Tongue (tissue), 2 donors: ENCODE data around the gene PLEKHM3. TPM values are rescaled to one million over a fixed set of nuclear protein-coding genes. Genes with fewer than 3 reads are reported as not detected.
A peak's percentile ranks its signal among the peaks of the same experiment; 100 is the strongest.

Experiments used
- DNase-seq: peaks from one replicate; pipeline ENCODE4 v3.0.0-alpha.2; 2015
- total RNA-seq: library from RNA; depleted of rRNA; stranded (reverse); fragments of >200 nt; gene quantifications from one replicate; pipeline ENCODE4 v1.2.3, GENCODE V29; 2014

Gene PLEKHM3
- total RNA-seq, 1 donor from 2014 or later = 20.0 TPM

GRCh38 chr2:207944979-207945600, 80.2 kb downstream of the PLEKHM3 start:
- DNase-seq = no peak

- no peak for DNase-seq
Measured at GRCh38 chr2:207944334-207944733, 81.0 kb downstream of the PLEKHM3 start.

GRCh38 chr2:207939342-207940108, 85.8 kb downstream of the PLEKHM3 start:
- DNase-seq = no peak

GRCh38 chr2:207938886-207939285, 86.4 kb downstream of the PLEKHM3 start:
- no peak for DNase-seq

GRCh38 chr2:207938415-207938814, 86.9 kb downstream of the PLEKHM3 start:
- DNase-seq = no peak

- DNase-seq = no peak
Measured at GRCh38 chr2:207937823-207938222, 87.5 kb downstream of the PLEKHM3 start.

GRCh38 chr2:207937253-207937652, 88.1 kb downstream of the PLEKHM3 start:
- no peak for DNase-seq

GRCh38 chr2:207936380-207936779, 88.9 kb downstream of the PLEKHM3 start:
- no peak for DNase-seq

- no peak for DNase-seq
Measured at GRCh38 chr2:207935991-207936370, 89.3 kb downstream of the PLEKHM3 start.

- DNase-seq = no peak
Measured at GRCh38 chr2:207935121-207935990, 90.0 kb downstream of the PLEKHM3 start.

GRCh38 chr2:207934720-207935119, 90.6 kb downstream of the PLEKHM3 start:
- DNase-seq = no peak

- DNase-seq = no peak
Measured at GRCh38 chr2:207933396-207934065, 91.8 kb downstream of the PLEKHM3 start.

- DNase-seq = no peak
Measured at GRCh38 chr2:207932106-207932505, 93.2 kb downstream of the PLEKHM3 start.

GRCh38 chr2:207930747-207931146, 94.6 kb downstream of the PLEKHM3 start:
- no peak for DNase-seq

GRCh38 chr2:207929923-207930322, 95.4 kb downstream of the PLEKHM3 start:
- DNase-seq = no peak

- DNase-seq = no peak
Measured at GRCh38 chr2:207928079-207928478, 97.2 kb downstream of the PLEKHM3 start.

- DNase-seq = no peak
Measured at GRCh38 chr2:207926989-207927300, 98.4 kb downstream of the PLEKHM3 start.

GRCh38 chr2:207926133-207926988, 99.0 kb downstream of the PLEKHM3 start:
- DNase-seq = peak; percentile 44

- DNase-seq = no peak
Measured at GRCh38 chr2:207925601-207926000, 99.7 kb downstream of the PLEKHM3 start.

GRCh38 chr2:207921606-207922005, 103.7 kb downstream of the PLEKHM3 start:
- no peak for DNase-seq

- no peak for DNase-seq
Measured at GRCh38 chr2:207920721-207921120, 104.6 kb downstream of the PLEKHM3 start.

GRCh38 chr2:207920321-207920720, 105.0 kb downstream of the PLEKHM3 start:
- no peak for DNase-seq
